CD8-positive, alpha-beta memory T cell (primary cell): ENCODE measurements around the gene MROH2B. TPM values are rescaled to one million over a fixed set of nuclear protein-coding genes. Genes with fewer than 3 reads are reported as not detected.

Experiments
- CTCF ChIA-PET: fragments of 350-600 bp; sonication (Branson Sonifier 250); formaldehyde crosslinking; loops from one replicate; lab custom pipeline; 2021; ENCODE audit warnings: antibody characterized with exemption; lab: Charles Lee
- POLR2A ChIA-PET: fragments of 350-600 bp; sonication (Branson Sonifier 250); formaldehyde crosslinking; loops from one replicate; lab custom pipeline; 2021; ENCODE audit warnings: antibody characterized with exemption; lab: Charles Lee
- DNase-seq, 5 donors: peaks; one replicate each; pipeline versions ENCODE4 v3.0.0 to v3.0.0-alpha.2; 2020 to 2022; ENCODE audit warnings: mixed read lengths in 1 of 5
- H3K27ac ChIP-seq: one replicate; pipeline ENCODE4 v1.7.0; 2013; ENCODE audit warnings: low read depth, mild to moderate bottlenecking, low read length, moderate library complexity
- H3K27me3 ChIP-seq: 2 replicates; pipeline ENCODE4 v1.7.0; 2013; ENCODE audit warnings: low read length, mild to moderate bottlenecking; ENCODE audit not compliant: insufficient read depth, poor library complexity, severe bottlenecking
- H3K36me3 ChIP-seq: 2 replicates; pipeline ENCODE4 v1.7.0; 2013; ENCODE audit warnings: mild to moderate bottlenecking, low read length, moderate library complexity; ENCODE audit not compliant: insufficient read depth
- H3K4me1 ChIP-seq: 2 replicates; pipeline ENCODE4 v1.7.0; 2013; ENCODE audit warnings: mild to moderate bottlenecking, low read length, moderate library complexity; ENCODE audit not compliant: insufficient read depth
- H3K4me3 ChIP-seq: 2 replicates; pipeline ENCODE4 v1.7.0; 2013; ENCODE audit warnings: mild to moderate bottlenecking, low read length
- H3K9me3 ChIP-seq: 2 replicates; pipeline ENCODE4 v1.7.0; 2013; ENCODE audit warnings: mild to moderate bottlenecking, low read length
- H3K27ac Mint-ChIP-seq, 8 donors: one replicate each; pipeline ENCODE4 v1.8.0; 2020 to 2021; ENCODE audit warnings: mixed read lengths in 8 of 8, mild to moderate bottlenecking in 6 of 8, inconsistent platforms in 3 of 8, moderate library complexity in 3 of 8
- H3K27me3 Mint-ChIP-seq, 2 donors: one replicate each; pipeline ENCODE4 v1.8.0; 2020 to 2021; ENCODE audit warnings: mixed read lengths in 2 of 2, mild to moderate bottlenecking in 1 of 2, moderate library complexity in 1 of 2
- H3K36me3 Mint-ChIP-seq, 3 donors: one replicate each; pipeline ENCODE4 v1.8.0; 2020 to 2021; ENCODE audit warnings: mixed read lengths in 3 of 3, inconsistent platforms in 1 of 3, mild to moderate bottlenecking in 1 of 3
- H3K4me1 Mint-ChIP-seq, 3 donors: one replicate each; pipeline ENCODE4 v1.8.0; 2020 to 2021; ENCODE audit warnings: mixed read lengths in 3 of 3, inconsistent platforms in 1 of 3, mild to moderate bottlenecking in 1 of 3
- H3K4me3 Mint-ChIP-seq, 7 donors: one replicate each; pipeline ENCODE4 v1.8.0; 2020 to 2021; ENCODE audit warnings: mixed read lengths in 7 of 7, mild to moderate bottlenecking in 6 of 7, moderate library complexity in 4 of 7, inconsistent platforms in 2 of 7
- H3K9me3 Mint-ChIP-seq, 5 donors: one replicate each; pipeline ENCODE4 v1.8.0; 2020 to 2022; ENCODE audit warnings: mixed read lengths in 5 of 5, mild to moderate bottlenecking in 3 of 5, moderate library complexity in 2 of 5, inconsistent platforms in 1 of 5
- polyA plus RNA-seq: library from polyadenylated mRNA; unstranded; fragments of 300-500 nt; fragmentation: Illumina TruSeq; gene quantifications from one replicate; pipeline ENCODE4 v1.2.3, GENCODE V29; 2021
- total RNA-seq, 2 experiments: library from RNA; stranded (reverse); gene quantifications; one replicate each; pipeline ENCODE4 v1.2.3, GENCODE V29; 2021

Gene MROH2B
- total and polyA plus RNA-seq, 3 experiments from 2014 or later: not detected

- Histone ChIP-seq H3K4me1 (no peaks in the 10 kb centered on the region), H3K27ac (no peak overlapping the region), H3K27me3 (no peaks in the 10 kb centered on the region), H3K36me3 (no peaks in the 10 kb centered on the region), H3K4me3 (no peak overlapping the region), H3K9me3 (no peaks in the 10 kb centered on the region)
- Mint-ChIP-seq H3K27ac (no peak overlapping the region), H3K27me3 (peaks cover 1 to 7% of the 10 kb centered on the region in 2 donors), H3K9me3 (peaks cover 4 to 11% (median 4%) of the 10 kb centered on the region in 5 donors), H3K4me3 (no peak overlapping the region), H3K36me3 (no peaks in the 10 kb centered on the region), H3K4me1 (no peaks in the 10 kb centered on the region)
- no peak for DNase-seq
- POLR2A ChIA-PET: no interaction called here
- CTCF ChIA-PET: no interaction called here
Observed at GRCh38 chr5:40991168-40991980, 79.8 kb downstream of the MROH2B start.

DNA sequence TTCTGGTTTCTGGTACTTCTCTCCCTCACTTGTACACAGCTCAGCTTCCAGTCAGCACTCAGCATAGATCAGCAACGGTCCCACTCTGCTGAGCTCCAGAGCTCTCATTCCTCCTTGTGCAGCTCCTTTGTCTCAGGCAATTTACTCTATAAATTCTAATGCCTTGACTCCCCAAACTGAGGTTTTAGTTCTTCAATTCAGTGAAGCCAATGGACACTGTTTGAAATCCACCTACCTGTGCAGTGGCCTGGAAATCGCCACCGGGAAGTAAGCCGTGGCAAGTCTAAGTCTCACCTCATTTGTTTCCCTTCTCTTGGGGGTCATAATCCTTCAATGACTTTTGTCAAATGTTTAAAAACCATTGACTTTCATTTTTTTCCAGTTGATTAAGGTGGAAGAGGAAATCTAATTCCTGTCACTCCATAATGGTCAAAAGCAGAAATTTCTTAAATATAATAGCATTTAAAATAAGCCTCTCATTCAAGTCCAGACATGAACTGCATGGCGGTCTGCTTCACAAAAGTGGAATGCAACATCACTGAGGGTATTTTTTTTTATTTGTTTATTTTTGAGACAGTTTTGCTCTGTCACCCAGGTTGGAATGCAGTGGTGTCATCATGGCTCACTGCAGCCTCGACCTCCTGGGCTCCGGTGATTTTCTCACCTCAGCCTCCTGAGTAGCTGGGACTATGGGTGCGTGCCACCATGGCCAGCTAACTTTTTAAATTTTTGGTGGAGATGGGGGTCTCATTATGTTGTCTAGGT lies 82.2 kb downstream of the MROH2B start:
- no peak for DNase-seq
- H3K9me3 Mint-ChIP-seq: peaks cover 4 to 11% (median 4%) of the 10 kb centered on the region in 5 donors
- no peaks in the 10 kb centered on the region for H3K4me1 Mint-ChIP-seq
- H3K27ac ChIP-seq: no peak overlapping the region
- H3K4me3 ChIP-seq: no peak overlapping the region
- no peak overlapping the region for H3K4me3 Mint-ChIP-seq
- H3K36me3 Mint-ChIP-seq: no peaks in the 10 kb centered on the region
- CTCF ChIA-PET: no interaction called here
- H3K9me3 ChIP-seq: no peaks in the 10 kb centered on the region
- no peaks in the 10 kb centered on the region for H3K36me3 ChIP-seq
- POLR2A ChIA-PET: no interaction called here
- no peaks in the 10 kb centered on the region for H3K27me3 ChIP-seq
- no peak overlapping the region for H3K27ac Mint-ChIP-seq
- peaks cover 0 to 8% of the 10 kb centered on the region in 2 donors for H3K27me3 Mint-ChIP-seq
- no peaks in the 10 kb centered on the region for H3K4me1 ChIP-seq

DNA sequence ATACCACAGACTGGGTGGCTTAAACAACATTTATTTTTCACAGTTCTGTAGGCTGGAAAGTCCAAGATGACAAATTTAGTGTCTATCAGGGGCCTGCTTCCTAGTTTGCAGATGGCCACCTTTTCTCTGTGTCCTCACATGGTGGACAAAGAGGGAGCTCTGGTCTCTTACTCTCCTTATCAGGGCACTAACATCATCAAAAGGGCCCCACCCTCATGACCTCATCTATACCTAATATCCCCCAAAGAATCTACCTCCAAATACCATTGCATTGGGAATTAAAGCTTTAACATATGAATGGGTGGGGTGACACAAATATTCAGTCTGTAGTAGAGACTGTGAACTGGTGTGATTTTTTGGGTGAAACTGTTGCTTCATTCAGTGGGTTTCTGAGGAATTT lies 83.8 kb downstream of the MROH2B start:
- H3K4me3 ChIP-seq: no peak overlapping the region
- no peaks in the 10 kb centered on the region for H3K36me3 ChIP-seq
- no peak overlapping the region for H3K27ac Mint-ChIP-seq
- no peak overlapping the region for H3K4me3 Mint-ChIP-seq
- no peak overlapping the region for H3K27ac ChIP-seq
- no peak for DNase-seq
- no peaks in the 10 kb centered on the region for H3K4me1 ChIP-seq
- H3K27me3 Mint-ChIP-seq: peaks cover 0 to 15% of the 10 kb centered on the region in 2 donors
- CTCF ChIA-PET: interaction anchor here (1.0 kb wide), 1 partner anchor 10 kb away, joined by 3 read pairs; no protein-coding TSS in a partner anchor
- H3K9me3 ChIP-seq: no peaks in the 10 kb centered on the region
- H3K27me3 ChIP-seq: peaks cover 3% of the 10 kb centered on the region
- no peaks in the 10 kb centered on the region for H3K36me3 Mint-ChIP-seq
- H3K4me1 Mint-ChIP-seq: no peaks in the 10 kb centered on the region
- peaks cover 4 to 11% (median 4%) of the 10 kb centered on the region in 5 donors for H3K9me3 Mint-ChIP-seq
- POLR2A ChIA-PET: no interaction called here

GRCh38 chr5:40986666-40987065 lies 84.5 kb downstream of the MROH2B start:
- no peaks in the 10 kb centered on the region for H3K4me1 ChIP-seq
- H3K4me3 ChIP-seq: no peak overlapping the region
- DNase-seq: no peak
- Mint-ChIP-seq H3K4me1 (no peaks in the 10 kb centered on the region), H3K36me3 (no peaks in the 10 kb centered on the region), H3K27ac (no peak overlapping the region), H3K27me3 (peaks cover 2 to 18% of the 10 kb centered on the region in 2 donors), H3K9me3 (peaks cover 4 to 11% (median 4%) of the 10 kb centered on the region in 5 donors), H3K4me3 (no peak overlapping the region)
- no peaks in the 10 kb centered on the region for H3K36me3 ChIP-seq
- CTCF ChIA-PET: interaction anchor here (1.0 kb wide), 1 partner anchor 9 kb away, joined by 3 read pairs; no protein-coding TSS in a partner anchor
- POLR2A ChIA-PET: no interaction called here
- no peak overlapping the region for H3K27ac ChIP-seq
- H3K9me3 ChIP-seq: no peaks in the 10 kb centered on the region
- H3K27me3 ChIP-seq: peaks cover 3% of the 10 kb centered on the region

DNA sequence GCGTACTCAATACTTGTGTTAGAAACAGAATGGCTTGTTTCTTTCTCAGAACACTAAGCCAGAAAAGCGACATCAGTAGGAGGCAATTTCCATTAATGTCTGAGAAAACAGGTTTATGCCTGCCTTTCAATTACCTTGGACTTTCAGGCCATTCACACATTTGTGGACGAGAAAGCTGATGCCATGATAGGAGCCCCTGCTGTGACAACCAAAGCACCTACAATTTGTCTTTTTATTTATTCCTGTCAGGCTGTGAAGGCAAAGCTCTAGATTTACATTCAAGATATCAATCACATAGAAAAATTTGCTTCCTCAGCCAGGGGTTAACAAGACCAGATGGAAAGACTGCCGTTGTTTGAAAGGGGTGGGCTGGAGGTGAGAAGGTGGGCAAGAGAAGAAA lies 85.6 kb downstream of the MROH2B start:
- H3K9me3 Mint-ChIP-seq: peaks cover 4 to 11% (median 4%) of the 10 kb centered on the region in 5 donors
- DNase-seq: no peak
- CTCF ChIA-PET: no interaction called here
- no peaks in the 10 kb centered on the region for H3K9me3 ChIP-seq
- no peak overlapping the region for H3K27ac Mint-ChIP-seq
- no peak overlapping the region for H3K4me3 ChIP-seq
- no peaks in the 10 kb centered on the region for H3K4me1 Mint-ChIP-seq
- H3K27me3 Mint-ChIP-seq: peaks cover 3 to 27% of the 10 kb centered on the region in 2 donors
- H3K36me3 ChIP-seq: no peaks in the 10 kb centered on the region
- no peak overlapping the region for H3K27ac ChIP-seq
- H3K36me3 Mint-ChIP-seq: no peaks in the 10 kb centered on the region
- H3K4me3 Mint-ChIP-seq: no peak overlapping the region
- POLR2A ChIA-PET: no interaction called here
- H3K4me1 ChIP-seq: no peaks in the 10 kb centered on the region
- peaks cover 3% of the 10 kb centered on the region for H3K27me3 ChIP-seq

DNA sequence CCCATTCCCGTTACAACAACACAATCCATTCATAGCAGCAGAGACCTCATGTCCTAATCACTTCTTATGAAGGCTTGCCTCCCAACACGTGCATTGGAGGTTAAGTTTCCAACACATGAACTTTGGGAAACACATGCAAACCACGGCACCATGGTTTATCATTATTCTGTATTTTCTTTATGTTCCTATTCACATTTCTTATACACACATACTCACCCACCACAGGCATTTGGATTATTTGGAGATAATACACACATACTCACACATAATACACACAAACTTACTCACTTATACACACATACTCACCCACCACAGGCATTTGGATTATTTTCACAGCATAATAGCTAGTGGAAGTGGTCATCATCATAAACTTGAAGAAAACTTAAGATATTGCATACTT lies 86.3 kb downstream of the MROH2B start:
- H3K4me1 ChIP-seq: no peaks in the 10 kb centered on the region
- CTCF ChIA-PET: no interaction called here
- H3K9me3 Mint-ChIP-seq: peaks cover 4 to 11% (median 4%) of the 10 kb centered on the region in 5 donors
- H3K27me3 ChIP-seq: peaks cover 3% of the 10 kb centered on the region
- no peak overlapping the region for H3K4me3 ChIP-seq
- H3K4me3 Mint-ChIP-seq: no peak overlapping the region
- H3K4me1 Mint-ChIP-seq: no peaks in the 10 kb centered on the region
- H3K27ac Mint-ChIP-seq: no peak overlapping the region
- H3K9me3 ChIP-seq: no peaks in the 10 kb centered on the region
- no peaks in the 10 kb centered on the region for H3K36me3 Mint-ChIP-seq
- POLR2A ChIA-PET: no interaction called here
- H3K27ac ChIP-seq: no peak overlapping the region
- peaks cover 3 to 23% of the 10 kb centered on the region in 2 donors for H3K27me3 Mint-ChIP-seq
- no peaks in the 10 kb centered on the region for H3K36me3 ChIP-seq
- no peak for DNase-seq

DNA sequence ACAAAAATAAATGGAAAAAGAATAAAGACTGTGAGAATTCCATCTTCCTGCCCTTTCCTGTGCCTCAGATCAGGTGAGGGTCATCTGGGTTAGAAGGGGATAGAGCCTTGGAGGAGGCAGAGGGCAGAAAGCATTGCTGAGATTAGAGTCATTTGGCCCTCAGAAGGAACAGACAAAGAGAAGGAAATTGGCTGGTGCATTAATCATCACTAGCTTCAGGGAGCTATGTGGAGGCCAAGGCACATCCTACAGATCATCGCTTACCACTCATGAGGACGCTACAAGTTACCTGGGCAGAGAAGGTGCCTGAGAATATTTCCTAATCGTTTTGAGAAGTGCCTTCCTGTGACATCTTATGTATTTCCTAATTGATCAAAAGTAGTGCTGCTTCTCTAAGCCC lies 87.4 kb downstream of the MROH2B start:
- Mint-ChIP-seq H3K36me3 (no peaks in the 10 kb centered on the region), H3K27ac (no peak overlapping the region), H3K9me3 (peaks cover 4 to 11% (median 4%) of the 10 kb centered on the region in 5 donors), H3K4me1 (no peaks in the 10 kb centered on the region), H3K27me3 (peaks cover 3 to 25% of the 10 kb centered on the region in 2 donors), H3K4me3 (no peak overlapping the region)
- ChIA-PET POLR2A (no interaction called here), CTCF (no interaction called here)
- Histone ChIP-seq H3K36me3 (no peaks in the 10 kb centered on the region), H3K4me3 (no peak overlapping the region), H3K27me3 (peaks cover 3% of the 10 kb centered on the region), H3K27ac (no peak overlapping the region), H3K9me3 (no peaks in the 10 kb centered on the region), H3K4me1 (no peaks in the 10 kb centered on the region)
- no peak for DNase-seq

DNA sequence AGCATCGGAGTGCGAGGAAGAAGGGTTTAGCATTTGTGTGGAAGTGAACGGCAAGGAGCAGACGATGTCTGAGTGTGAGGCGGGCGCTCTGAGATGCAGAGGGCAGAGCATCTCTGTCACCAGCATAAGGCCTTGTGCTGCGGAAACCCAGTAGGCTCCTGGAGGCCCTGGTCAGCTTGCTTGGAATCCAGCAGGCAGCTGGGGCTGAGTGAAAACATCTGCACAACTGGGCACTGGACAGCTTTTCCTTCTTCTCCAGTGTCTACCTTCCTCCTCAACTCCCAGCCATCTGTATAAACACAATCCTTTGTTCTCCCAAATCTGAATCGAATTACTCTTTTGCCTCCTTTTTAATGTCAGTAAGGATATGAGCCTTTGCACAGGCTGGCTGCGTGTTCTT lies 89.7 kb downstream of the MROH2B start:
- no peak overlapping the region for H3K27ac Mint-ChIP-seq
- H3K9me3 Mint-ChIP-seq: no peaks in the 10 kb centered on the region
- no peaks in the 10 kb centered on the region for H3K4me1 ChIP-seq
- peaks cover 3% of the 10 kb centered on the region for H3K27me3 ChIP-seq
- H3K27me3 Mint-ChIP-seq: peaks cover 5 to 37% of the 10 kb centered on the region in 2 donors
- no peak for DNase-seq
- no peaks in the 10 kb centered on the region for H3K36me3 ChIP-seq
- no peak overlapping the region for H3K4me3 Mint-ChIP-seq
- no peaks in the 10 kb centered on the region for H3K4me1 Mint-ChIP-seq
- H3K27ac ChIP-seq: no peak overlapping the region
- CTCF ChIA-PET: no interaction called here
- no peaks in the 10 kb centered on the region for H3K36me3 Mint-ChIP-seq
- POLR2A ChIA-PET: no interaction called here
- H3K4me3 ChIP-seq: no peak overlapping the region
- no peaks in the 10 kb centered on the region for H3K9me3 ChIP-seq
